SU-DHL-6 (cell line): ENCODE data around the gene ANXA3.

ENCODE experiments used
- EZH2phosphoT487 ChIP-seq: fragments of 200-600 bp; sonication (generic), shearing (Covaris generic); conservative IDR thresholded peaks from 2 replicates; pipeline ENCODE4 v1.6.1; 2018; ENCODE audit warnings: mild to moderate bottlenecking, antibody characterized with exemption, low read length, moderate library complexity, mixed read lengths
- TF ChIP-seq, protein P1 (sequence below): fragments of 200-600 bp; sonication (generic); IDR thresholded peaks from one replicate; pipeline ENCODE4 v1.5.1; 2017; ENCODE audit warnings: antibody characterized with exemption, mild to moderate bottlenecking, low read length, moderate library complexity; ENCODE audit not compliant: insufficient read depth, poor library complexity, severe bottlenecking

DNA sequence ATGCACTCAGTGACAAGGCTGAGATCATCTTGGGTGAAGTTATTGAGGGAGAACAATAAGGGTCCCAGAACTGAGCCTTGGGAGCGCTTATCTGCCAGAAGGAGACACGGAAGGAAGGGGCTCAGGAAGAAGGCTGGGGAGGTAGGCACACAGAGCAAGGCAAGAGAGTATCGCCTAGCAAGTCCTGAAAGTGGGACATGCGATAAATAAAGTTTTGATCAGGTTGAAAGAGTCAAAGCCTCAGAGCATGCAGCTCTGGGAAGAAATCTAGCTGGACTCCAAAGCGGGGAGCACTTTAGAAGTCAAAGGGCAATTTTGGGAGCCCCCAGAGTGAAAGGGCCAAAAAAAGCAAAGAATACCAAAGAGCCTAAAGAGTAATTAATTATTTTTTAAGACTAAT, 17.7 kb upstream of the ANXA3 start:
- TF ChIP-seq, protein P1, sequence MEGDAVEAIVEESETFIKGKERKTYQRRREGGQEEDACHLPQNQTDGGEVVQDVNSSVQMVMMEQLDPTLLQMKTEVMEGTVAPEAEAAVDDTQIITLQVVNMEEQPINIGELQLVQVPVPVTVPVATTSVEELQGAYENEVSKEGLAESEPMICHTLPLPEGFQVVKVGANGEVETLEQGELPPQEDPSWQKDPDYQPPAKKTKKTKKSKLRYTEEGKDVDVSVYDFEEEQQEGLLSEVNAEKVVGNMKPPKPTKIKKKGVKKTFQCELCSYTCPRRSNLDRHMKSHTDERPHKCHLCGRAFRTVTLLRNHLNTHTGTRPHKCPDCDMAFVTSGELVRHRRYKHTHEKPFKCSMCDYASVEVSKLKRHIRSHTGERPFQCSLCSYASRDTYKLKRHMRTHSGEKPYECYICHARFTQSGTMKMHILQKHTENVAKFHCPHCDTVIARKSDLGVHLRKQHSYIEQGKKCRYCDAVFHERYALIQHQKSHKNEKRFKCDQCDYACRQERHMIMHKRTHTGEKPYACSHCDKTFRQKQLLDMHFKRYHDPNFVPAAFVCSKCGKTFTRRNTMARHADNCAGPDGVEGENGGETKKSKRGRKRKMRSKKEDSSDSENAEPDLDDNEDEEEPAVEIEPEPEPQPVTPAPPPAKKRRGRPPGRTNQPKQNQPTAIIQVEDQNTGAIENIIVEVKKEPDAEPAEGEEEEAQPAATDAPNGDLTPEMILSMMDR = no peak
- no peak for TF ChIP-seq EZH2phosphoT487
